HFFc6 (cell line): ENCODE results near the gene CLDN3. TPM values are rescaled to one million over a fixed set of nuclear protein-coding genes. Genes with fewer than 3 reads are reported as not detected.
"Not testable (repeated sequence)": the region's sequence is repeated elsewhere in the genome, so short reads cannot be mapped to it uniquely, and the experiment has no call there.

Experiments
- DNase-seq: peaks from one replicate; pipeline ENCODE4 v3.0.0-alpha.2; 2018
- H3K27ac Mint-ChIP-seq: 2 replicates; pipeline ENCODE4 v1.8.0; 2020; ENCODE audit warnings: mild to moderate bottlenecking, mixed read lengths
- H3K27me3 Mint-ChIP-seq: 2 replicates; pipeline ENCODE4 v1.8.0; 2021; ENCODE audit warnings: mild to moderate bottlenecking, moderate library complexity, mixed read lengths; ENCODE audit not compliant: insufficient read depth
- H3K36me3 Mint-ChIP-seq: 2 replicates; pipeline ENCODE4 v1.8.0; 2021; ENCODE audit warnings: low read depth, mixed read lengths
- H3K4me1 Mint-ChIP-seq: 2 replicates; pipeline ENCODE4 v1.8.0; 2020; ENCODE audit warnings: low read depth, mixed read lengths
- H3K4me3 Mint-ChIP-seq: 2 replicates; pipeline ENCODE4 v1.8.0; 2020; ENCODE audit warnings: mild to moderate bottlenecking, moderate library complexity, mixed read lengths
- H3K9me3 Mint-ChIP-seq: 2 replicates; pipeline ENCODE4 v1.8.0; 2020; ENCODE audit warnings: mild to moderate bottlenecking, mixed read lengths
- total RNA-seq, 6 experiments: library from RNA; stranded (reverse); fragmentation: NEBNext Ultra II Directional; extraction: Animal tissue kit (Norgen Biotek cat#: 25700); gene quantifications; 2 replicates in 1 of 6; 3 replicates in 5 of 6; pipeline ENCODE4 v1.2.3, GENCODE V29; 2021
- TF ChIP-seq, protein P1 (sequence below): fragments of 200-600 bp; sonication (generic); IDR thresholded peaks from 2 replicates; pipeline ENCODE4 v1.5.0; 2021; ENCODE audit warnings: antibody characterized with exemption, mild to moderate bottlenecking

CLDN3 gene
- total RNA-seq, 6 experiments from 2014 or later = not detected

DNA sequence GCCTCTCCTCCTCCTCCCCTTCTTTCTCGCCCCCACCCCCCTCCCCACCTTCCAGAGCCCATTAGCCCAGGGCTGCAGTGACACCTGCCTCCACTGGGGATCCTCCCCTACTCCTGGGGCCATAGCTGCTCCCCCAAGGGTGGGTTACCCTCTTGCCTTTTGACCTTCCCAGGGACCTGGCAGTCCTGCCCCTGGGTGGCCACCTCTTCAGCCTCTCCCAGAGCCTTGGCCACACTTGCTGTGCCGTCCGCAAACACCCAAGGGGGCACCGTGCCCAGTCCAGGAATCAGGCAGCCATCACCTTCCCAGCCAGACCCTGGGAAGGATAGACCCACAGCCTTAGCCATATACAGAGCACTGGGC lies 40.9 kb upstream of the CLDN3 start:
- DNase-seq = no peak
- Mint-ChIP-seq H3K9me3 (no peaks in the 10 kb centered on the region), H3K27me3 (peaks cover 2% of the 10 kb centered on the region), H3K27ac (no peak overlapping the region), H3K4me3 (no peak overlapping the region), H3K4me1 (peaks cover 18% of the 10 kb centered on the region), H3K36me3 (peaks cover 4% of the 10 kb centered on the region; the same call in 1 of the 2 replicates)
- TF ChIP-seq, protein P1, sequence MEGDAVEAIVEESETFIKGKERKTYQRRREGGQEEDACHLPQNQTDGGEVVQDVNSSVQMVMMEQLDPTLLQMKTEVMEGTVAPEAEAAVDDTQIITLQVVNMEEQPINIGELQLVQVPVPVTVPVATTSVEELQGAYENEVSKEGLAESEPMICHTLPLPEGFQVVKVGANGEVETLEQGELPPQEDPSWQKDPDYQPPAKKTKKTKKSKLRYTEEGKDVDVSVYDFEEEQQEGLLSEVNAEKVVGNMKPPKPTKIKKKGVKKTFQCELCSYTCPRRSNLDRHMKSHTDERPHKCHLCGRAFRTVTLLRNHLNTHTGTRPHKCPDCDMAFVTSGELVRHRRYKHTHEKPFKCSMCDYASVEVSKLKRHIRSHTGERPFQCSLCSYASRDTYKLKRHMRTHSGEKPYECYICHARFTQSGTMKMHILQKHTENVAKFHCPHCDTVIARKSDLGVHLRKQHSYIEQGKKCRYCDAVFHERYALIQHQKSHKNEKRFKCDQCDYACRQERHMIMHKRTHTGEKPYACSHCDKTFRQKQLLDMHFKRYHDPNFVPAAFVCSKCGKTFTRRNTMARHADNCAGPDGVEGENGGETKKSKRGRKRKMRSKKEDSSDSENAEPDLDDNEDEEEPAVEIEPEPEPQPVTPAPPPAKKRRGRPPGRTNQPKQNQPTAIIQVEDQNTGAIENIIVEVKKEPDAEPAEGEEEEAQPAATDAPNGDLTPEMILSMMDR = no peak

DNA sequence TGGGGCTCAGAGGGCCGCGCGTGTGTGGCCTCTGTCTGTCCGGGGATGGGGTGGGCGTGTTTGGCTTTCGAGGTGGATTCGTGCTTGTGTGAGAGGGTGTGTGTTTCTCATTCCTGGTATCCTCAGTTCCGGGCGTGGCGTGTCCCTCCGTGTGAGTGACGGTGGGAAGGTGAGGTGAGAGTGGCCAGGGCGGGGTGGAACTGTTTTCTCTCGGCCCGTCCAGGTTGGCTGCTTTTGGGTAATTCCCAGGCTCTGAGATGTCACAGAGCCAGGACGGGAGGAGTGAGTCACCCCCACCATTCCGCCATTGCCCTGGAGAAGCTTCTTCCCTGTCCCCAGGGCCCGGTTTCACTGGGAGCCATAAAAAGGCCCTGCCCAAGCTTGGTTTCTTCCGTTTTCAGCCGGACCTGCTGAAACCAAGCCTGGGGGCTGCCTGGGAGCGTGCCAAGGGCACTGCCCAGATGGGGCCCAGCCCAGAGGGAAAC lies 39.4 kb upstream of the CLDN3 start:
- Mint-ChIP-seq H3K4me3 (no peak overlapping the region), H3K4me1 (peaks cover 18% of the 10 kb centered on the region), H3K27me3 (peaks cover 2% of the 10 kb centered on the region; the same call in 1 of the 2 replicates), H3K27ac (no peak overlapping the region), H3K9me3 (no peaks in the 10 kb centered on the region), H3K36me3 (peaks cover 4% of the 10 kb centered on the region; the same call in 1 of the 2 replicates)
- TF ChIP-seq, protein P1 = no peak
- no peak for DNase-seq

DNA sequence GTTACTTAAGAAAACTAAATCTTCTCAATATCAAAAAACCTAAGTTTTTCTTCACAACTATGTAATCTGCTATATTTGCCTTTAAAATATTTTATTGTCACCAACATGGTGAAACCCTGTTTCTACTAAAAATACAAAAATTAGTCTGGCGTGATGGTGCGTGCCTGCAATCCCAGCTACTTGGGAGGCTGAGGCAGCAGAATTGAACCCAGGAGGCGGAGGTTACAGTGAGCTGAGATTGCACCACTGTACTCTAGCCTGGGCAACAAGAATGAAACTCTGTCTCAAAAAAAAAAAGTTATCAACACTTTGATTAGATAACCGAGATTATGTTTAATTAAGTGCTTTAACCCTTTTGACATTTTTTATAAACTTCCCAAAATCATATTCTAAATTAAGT lies 32.4 kb upstream of the CLDN3 start:
- DNase-seq = no peak
- Mint-ChIP-seq H3K27ac (no peak overlapping the region), H3K4me3 (no peak overlapping the region), H3K9me3 (no peaks in the 10 kb centered on the region), H3K27me3 (peaks cover 4% of the 10 kb centered on the region; the same call in 1 of the 2 replicates), H3K36me3 (no peaks in the 10 kb centered on the region), H3K4me1 (peaks cover 7% of the 10 kb centered on the region; the same call in 1 of the 2 replicates)
- TF ChIP-seq, protein P1 = no peak

DNA sequence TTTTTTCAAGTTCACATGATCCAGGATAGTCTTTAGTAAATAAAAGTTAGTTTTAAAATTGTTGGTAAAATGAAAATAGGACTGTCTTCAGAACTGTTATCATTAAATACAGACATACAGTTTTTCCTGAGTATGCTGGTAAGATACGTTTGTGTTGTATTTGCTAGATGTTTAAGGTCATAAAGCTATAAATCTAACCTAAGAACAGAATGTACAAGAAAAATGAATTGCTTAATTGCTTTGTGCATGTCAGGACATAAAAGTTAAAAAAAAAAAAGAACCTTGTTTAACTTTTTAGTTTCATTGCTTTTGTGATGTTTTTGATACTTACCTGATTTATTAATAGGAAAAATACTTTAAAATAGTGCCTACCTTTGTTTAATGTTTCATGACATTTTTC lies 31.5 kb upstream of the CLDN3 start:
- Mint-ChIP-seq H3K27ac (no peak overlapping the region), H3K27me3 (peaks cover 4% of the 10 kb centered on the region; the same call in 1 of the 2 replicates), H3K9me3 (no peaks in the 10 kb centered on the region), H3K4me3 (no peak overlapping the region), H3K36me3 (no peaks in the 10 kb centered on the region), H3K4me1 (peaks cover 7% of the 10 kb centered on the region; the same call in 1 of the 2 replicates)
- TF ChIP-seq, protein P1 = no peak
- no peak for DNase-seq

DNA sequence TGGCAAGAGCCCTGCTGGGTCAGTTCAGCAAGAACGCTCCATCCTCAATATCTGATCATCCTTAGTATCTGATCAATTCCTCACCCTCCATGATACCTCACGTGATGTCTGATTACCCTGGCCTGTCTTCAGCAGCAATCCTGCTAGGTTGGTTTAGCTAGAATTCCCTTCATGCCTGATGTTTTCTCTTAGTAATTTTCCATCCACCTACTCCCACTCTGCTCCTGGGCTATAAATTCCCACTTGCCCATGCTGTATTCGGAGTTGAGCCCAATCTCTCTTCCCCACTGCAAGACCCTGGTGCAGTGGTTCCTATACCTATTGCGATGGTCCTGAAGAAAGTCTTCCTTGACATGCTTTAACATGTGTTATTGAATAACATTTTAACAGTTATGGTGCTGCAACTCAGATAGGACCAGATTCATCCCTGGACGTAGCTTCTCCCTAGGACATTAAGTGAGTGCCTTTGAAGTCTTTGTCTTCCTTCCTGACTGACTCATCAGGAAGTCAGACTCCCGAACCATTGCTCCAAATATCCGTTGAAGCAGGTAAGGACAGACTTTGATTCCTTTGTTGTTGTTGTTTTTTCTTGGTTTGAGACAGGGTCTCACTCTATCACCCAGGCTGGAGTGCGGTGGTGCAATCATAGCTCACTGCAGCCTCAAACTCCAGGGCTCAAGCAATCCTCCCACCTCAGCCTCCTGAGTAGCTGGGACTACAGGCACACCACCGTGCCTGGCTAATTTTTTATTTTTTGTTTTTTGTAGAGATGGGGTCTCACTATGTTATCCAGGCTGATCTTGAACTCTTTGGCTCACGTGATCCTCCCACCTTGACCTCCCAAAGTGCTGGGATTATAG lies 29.4 kb upstream of the CLDN3 start:
- TF ChIP-seq, protein P1 = no peak
- peaks cover 4% of the 10 kb centered on the region; the same call in 1 of the 2 replicates for H3K27me3 Mint-ChIP-seq
- no peaks in the 10 kb centered on the region for H3K9me3 Mint-ChIP-seq
- no peaks in the 10 kb centered on the region for H3K36me3 Mint-ChIP-seq
- H3K4me1 Mint-ChIP-seq = peaks cover 7% of the 10 kb centered on the region; the same call in 1 of the 2 replicates
- DNase-seq = no peak
- no peak overlapping the region for H3K27ac Mint-ChIP-seq
- no peak overlapping the region for H3K4me3 Mint-ChIP-seq

DNA sequence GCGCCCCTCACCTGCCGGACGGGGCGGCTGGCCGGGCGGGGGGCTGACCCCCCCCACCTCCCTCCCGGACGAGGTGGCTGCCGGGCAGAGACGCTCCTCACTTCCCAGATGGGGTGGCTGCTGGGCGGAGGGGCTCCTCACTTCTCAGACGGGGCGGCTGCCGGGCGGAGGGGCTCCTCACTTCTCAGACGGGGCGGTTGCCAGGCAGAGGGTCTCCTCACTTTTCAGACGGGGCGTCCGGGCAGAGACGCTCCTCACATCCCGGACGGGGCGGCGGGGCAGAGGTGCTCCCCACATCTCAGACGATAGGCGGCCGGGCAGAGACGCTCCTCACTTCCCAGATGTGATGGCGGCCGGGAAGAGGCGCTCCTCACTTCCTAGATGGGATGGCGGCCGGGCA lies 27.1 kb upstream of the CLDN3 start:
- not testable (repeated sequence) for H3K36me3 Mint-ChIP-seq, H3K9me3 Mint-ChIP-seq

DNA sequence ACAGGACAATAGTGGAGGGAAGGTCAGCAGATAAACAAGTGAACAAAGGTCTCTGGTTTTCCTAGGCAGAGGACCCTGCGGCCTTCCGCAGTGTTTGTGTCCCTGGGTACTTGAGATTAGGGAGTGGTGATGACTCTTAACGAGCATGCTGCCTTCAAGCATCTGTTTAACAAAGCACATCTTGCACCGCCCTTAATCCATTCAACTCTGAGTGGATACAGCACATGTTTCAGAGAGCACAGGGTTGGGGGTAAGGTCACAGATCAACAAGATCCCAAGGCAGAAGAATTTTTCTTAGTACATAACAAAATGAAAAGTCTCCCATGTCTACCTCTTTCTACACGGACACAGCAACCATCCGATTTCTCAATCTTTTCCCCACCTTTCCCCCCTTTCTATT lies 26.6 kb upstream of the CLDN3 start:
- H3K36me3 Mint-ChIP-seq, DNase-seq: not testable (repeated sequence)

More for the DNA sequence above, 27.1 kb upstream of the CLDN3 start:
- H3K4me1 Mint-ChIP-seq, H3K27ac Mint-ChIP-seq, H3K4me3 Mint-ChIP-seq, DNase-seq: not testable (repeated sequence)
- H3K27me3 Mint-ChIP-seq = peaks cover 14% of the 10 kb centered on the region

DNA sequence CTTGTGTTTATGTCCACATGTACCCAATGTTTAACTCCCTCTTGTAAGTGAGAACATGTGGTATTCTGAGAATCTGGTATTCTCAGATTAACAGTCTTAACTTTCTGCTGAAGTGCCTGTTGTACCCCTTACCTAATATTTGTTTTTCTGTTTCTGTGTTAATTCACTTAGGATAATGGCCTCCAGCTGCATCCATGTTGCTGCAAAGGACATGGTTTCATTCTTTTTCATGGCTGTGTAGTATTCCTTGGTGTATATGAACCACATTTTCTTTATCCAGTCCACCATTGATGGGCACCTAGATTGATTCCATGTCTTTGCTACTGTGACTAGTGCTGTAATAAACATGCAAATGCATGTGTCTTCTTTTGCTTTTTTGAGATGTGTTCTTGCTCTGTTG lies 25.1 kb upstream of the CLDN3 start:
- H3K36me3 Mint-ChIP-seq, H3K27ac Mint-ChIP-seq, H3K4me1 Mint-ChIP-seq, DNase-seq, H3K9me3 Mint-ChIP-seq, H3K4me3 Mint-ChIP-seq: not testable (repeated sequence)
- H3K27me3 Mint-ChIP-seq = peaks cover 14% of the 10 kb centered on the region

More for the DNA sequence above, 26.6 kb upstream of the CLDN3 start:
- not testable (repeated sequence) for H3K4me3 Mint-ChIP-seq, H3K27ac Mint-ChIP-seq, H3K9me3 Mint-ChIP-seq, H3K4me1 Mint-ChIP-seq
- peaks cover 18% of the 10 kb centered on the region for H3K27me3 Mint-ChIP-seq
